Stomach (tissue), 9 donors: Measurements from ENCODE around the gene CENPT. TPM values are rescaled to one million over a fixed set of nuclear protein-coding genes. Genes with fewer than 3 reads are reported as not detected.

Experiments
- DNase-seq, 2 donors: peaks; one replicate each; pipeline versions ENCODE4 v3.0.0 to v3.0.0-alpha.2; 2013 to 2019
- H3K27ac ChIP-seq, 5 donors: fragments of 200-600 bp in 4 of 5; sonication (generic) in 4 of 5; one replicate each; pipeline ENCODE4 v1.5.1; 2013 to 2019; ENCODE audit warnings: mild to moderate bottlenecking in 1 of 5, moderate library complexity in 1 of 5
- H3K27me3 ChIP-seq, 3 donors: fragments of 200-600 bp; sonication (generic); one replicate each; pipeline ENCODE4 v1.5.1; 2017 to 2019; ENCODE audit warnings: mixed run types in 1 of 3
- H3K36me3 ChIP-seq, 4 donors: fragments of 200-600 bp; sonication (generic); 1 replicate in 3 of 4; 2 replicates in 1 of 4; pipeline ENCODE4 v1.5.1; 2016 to 2019
- H3K4me1 ChIP-seq, 4 donors: fragments of 200-600 bp; sonication (generic); one replicate each; pipeline ENCODE4 v1.5.1; 2016 to 2019
- H3K4me3 ChIP-seq, 4 donors: fragments of 200-600 bp; sonication (generic) in 3 of 4; one replicate each; pipeline ENCODE4 v1.5.1; 2016 to 2019; ENCODE audit warnings: mild to moderate bottlenecking in 1 of 4
- H3K9me3 ChIP-seq, 4 donors: fragments of 200-600 bp; sonication (generic); one replicate each; pipeline ENCODE4 v1.5.1; 2016 to 2019
- CTCF ChIP-seq, 7 experiments: fragments of 450-650 bp in 4 of 7; fragments of 200-600 bp in 3 of 7; sonication (generic) in 3 of 7; IDR thresholded peaks; one replicate each; pipeline ENCODE4 v1.5.1; 2016 to 2019; ENCODE audit warnings: antibody characterized with exemption in 7 of 7, control low read depth in 2 of 7, mild to moderate bottlenecking in 1 of 7
- EP300 ChIP-seq: sonication (generic); formaldehyde crosslinking; IDR thresholded peaks from one replicate; pipeline ENCODE4 v1.6.1; 2017; ENCODE audit warnings: antibody characterized with exemption
- POLR2A ChIP-seq, 4 donors: fragments of 450-650 bp; IDR thresholded peaks; one replicate each; pipeline ENCODE4 v1.6.1; 2016; ENCODE audit warnings: antibody characterized with exemption in 4 of 4, control low read depth in 2 of 4, mild to moderate bottlenecking in 1 of 4, moderate library complexity in 1 of 4
- POLR2AphosphoS5 ChIP-seq, 3 donors: sonication (generic); formaldehyde crosslinking; IDR thresholded peaks; one replicate each; pipeline ENCODE4 v1.6.1; 2016; ENCODE audit warnings: antibody characterized with exemption in 3 of 3
- WGBS, 5 donors: extraction: QIAGEN DNeasy Blood & Tissue Kit in 3 of 5; methylation state at CpG; one replicate each; pipeline versions ENCODE4 v1.1.5 to v1.1.7; 2013 to 2018; 5-methylcytosine and 5-hydroxymethylcytosine counted together
- intact Hi-C: fragments of 100-400 bp; cut with DNase I; formaldehyde crosslinking; loops from one replicate; pipeline ENCODE4 v1.15.1; 2023; ENCODE audit warnings: low total_unique reads
- polyA plus RNA-seq, 3 donors: library from polyadenylated mRNA; stranded (reverse); fragments of 200-250 nt; gene quantifications; one replicate each; pipeline ENCODE4 v1.2.3, GENCODE V29; 2013
- total RNA-seq, 5 donors: library from RNA; depleted of rRNA; stranded (reverse); fragments of >200 nt; gene quantifications; one replicate each; pipeline versions ENCODE4 v1.1.0 to v1.2.3, GENCODE V29; 2014 to 2016
- donor health status: healthy with polysubstance abuse.
- donor health status: Bipolar disorder and iron deficiency.
- donor health status: healthy.

Gene CENPT
- total and polyA plus RNA-seq, 8 donors, result 27.4 to 80.7 (median 56.5) TPM

- Histone ChIP-seq H3K27me3 (no peaks in the 10 kb centered on the region), H3K27ac (peak overlapping the region in 3 of 5 donors; percentile 17 to 80 (median 47)), H3K36me3 (peaks cover 61 to 89% (median 81%) of the 10 kb centered on the region in 4 donors), H3K9me3 (no peaks in the 10 kb centered on the region), H3K4me3 (no peak overlapping the region), H3K4me1 (peaks cover 12 to 27% (median 15%) of the 10 kb centered on the region in 4 donors)
- intact Hi-C loops, result loop anchor here (5.0 kb wide), 2 partner anchors 44 to 159 kb away; no protein-coding TSS in a partner anchor
- TF ChIP-seq CTCF (IDR thresholded peaks at IDR 0.05) (no peak), POLR2A (IDR thresholded peaks at IDR 0.05) (no peak), EP300 (no peak), POLR2AphosphoS5 (IDR thresholded peaks at IDR 0.05) (no peak)
- DNase-seq, result no peak
- 58 to 65% (median 63%) methylated on average over 6 of the region's 6 CpGs for WGBS, 5 donors
These were observed 35.8 kb upstream of the CENPT start for GRCh38 chr16:67883146-67883871.

- TF ChIP-seq POLR2A (IDR thresholded peaks at IDR 0.05) (no peak), CTCF (IDR thresholded peaks at IDR 0.05) (no peak), POLR2AphosphoS5 (IDR thresholded peaks at IDR 0.05) (no peak), EP300 (no peak)
- H3K4me3 ChIP-seq, result no peak overlapping the region
- no peak for DNase-seq
- peaks cover 69 to 96% (median 89%) of the 10 kb centered on the region in 4 donors for H3K36me3 ChIP-seq
- no peaks in the 10 kb centered on the region for H3K9me3 ChIP-seq
- no peak overlapping the region for H3K27ac ChIP-seq
- 63 to 79% (median 77%) methylated on average over 11 to 18 of the region's 18 CpGs for WGBS, 5 donors
- intact Hi-C loops, result loop anchor here (5.0 kb wide), 2 partner anchors 45 to 160 kb away; no protein-coding TSS in a partner anchor
- peaks cover 12 to 27% (median 15%) of the 10 kb centered on the region in 4 donors for H3K4me1 ChIP-seq
- H3K27me3 ChIP-seq, result no peaks in the 10 kb centered on the region
These were observed 35.1 kb upstream of the CENPT start for GRCh38 chr16:67882374-67883145.

- intact Hi-C loops, result loop anchor here (5.0 kb wide), 2 partner anchors 46 to 161 kb away; no protein-coding TSS in a partner anchor
- Histone ChIP-seq H3K9me3 (no peaks in the 10 kb centered on the region), H3K36me3 (peaks cover 77 to 99% (median 97%) of the 10 kb centered on the region in 4 donors), H3K4me3 (no peak overlapping the region), H3K27ac (no peak overlapping the region), H3K4me1 (peaks cover 12 to 27% (median 15%) of the 10 kb centered on the region in 4 donors), H3K27me3 (no peaks in the 10 kb centered on the region)
- no peak for DNase-seq
- 81 to 93% (median 93%) methylated on average over 18 to 21 of the region's 21 CpGs for WGBS, 5 donors
- no peak for TF ChIP-seq POLR2A (IDR thresholded peaks at IDR 0.05)
- no peak for TF ChIP-seq CTCF (IDR thresholded peaks at IDR 0.05)
- TF ChIP-seq POLR2AphosphoS5 (IDR thresholded peaks at IDR 0.05), result no peak
- no peak for TF ChIP-seq EP300
These were observed 34.2 kb upstream of the CENPT start for GRCh38 chr16:67881621-67882161.

GRCh38 chr16:67880584-67880983, 33.1 kb upstream of the CENPT start:
- Histone ChIP-seq H3K27me3 (no peaks in the 10 kb centered on the region), H3K4me1 (peaks cover 12 to 38% (median 20%) of the 10 kb centered on the region in 4 donors), H3K27ac (no peak overlapping the region), H3K36me3 (peaks cover 83 to 99% (median 96%) of the 10 kb centered on the region in 4 donors), H3K4me3 (no peak overlapping the region), H3K9me3 (no peaks in the 10 kb centered on the region)
- TF ChIP-seq POLR2AphosphoS5 (IDR thresholded peaks at IDR 0.05) (no peak), EP300 (no peak), POLR2A (IDR thresholded peaks at IDR 0.05) (no peak)
- intact Hi-C loops, result loop anchor here (5.0 kb wide), 2 partner anchors 47 to 162 kb away; no protein-coding TSS in a partner anchor
- 93 to 96% (median 94%) methylated on average over 10 to 13 of the region's 13 CpGs for WGBS, 5 donors
- no peak for DNase-seq
